HG02885 (cell line): ENCODE data around the gene MAP4K3.
A peak's percentile ranks its signal among the peaks of the same experiment; 100 is the strongest.
"Not testable (repeated sequence)": the region's sequence is repeated elsewhere in the genome, so short reads cannot be mapped to it uniquely, and the experiment has no call there.

Experiments used
- ATAC-seq: cut with Tn5 transposase; IDR thresholded peaks from one replicate; pipeline ENCODE4 v1.9.1; 2021; ENCODE audit warnings: mild to moderate bottlenecking; ENCODE audit not compliant: unreplicated experiment, poor library complexity

Gene MAP4K3

DNA sequence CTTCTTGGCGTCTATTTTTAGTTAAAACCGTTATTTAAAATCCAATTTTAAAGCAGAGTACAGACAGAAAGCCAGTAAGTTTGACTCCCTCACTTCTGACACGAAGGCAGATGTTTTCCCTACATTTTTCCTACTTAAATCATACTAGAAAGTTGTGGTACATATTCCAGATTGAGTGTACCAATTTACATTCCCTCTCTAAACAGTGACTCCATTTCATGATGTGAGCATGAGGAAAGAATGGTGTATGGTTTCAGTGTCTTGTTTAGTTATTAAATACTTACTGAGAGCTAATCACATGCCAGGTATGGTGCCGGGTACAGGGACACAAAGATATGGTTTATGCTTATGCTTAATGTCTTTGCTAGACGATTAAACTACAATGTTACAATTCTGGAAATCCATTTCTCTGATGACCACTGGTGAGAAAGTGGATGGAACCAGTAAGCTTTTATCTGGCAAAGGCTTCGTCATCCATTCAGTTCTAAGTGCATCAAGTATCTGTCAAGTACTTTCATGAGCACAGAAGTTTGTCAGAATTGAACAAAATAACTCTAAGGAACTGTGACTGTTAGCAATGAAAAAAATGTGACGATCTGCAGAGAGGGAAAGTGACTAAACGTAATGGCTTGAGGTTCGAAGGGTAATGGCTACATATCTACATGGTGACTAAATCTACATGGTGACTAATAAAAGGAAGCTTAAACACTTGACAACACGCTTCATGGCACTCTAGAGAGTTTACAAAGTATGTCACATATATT is 25.7 kb downstream of the MAP4K3 start:
- no peak for ATAC-seq

DNA sequence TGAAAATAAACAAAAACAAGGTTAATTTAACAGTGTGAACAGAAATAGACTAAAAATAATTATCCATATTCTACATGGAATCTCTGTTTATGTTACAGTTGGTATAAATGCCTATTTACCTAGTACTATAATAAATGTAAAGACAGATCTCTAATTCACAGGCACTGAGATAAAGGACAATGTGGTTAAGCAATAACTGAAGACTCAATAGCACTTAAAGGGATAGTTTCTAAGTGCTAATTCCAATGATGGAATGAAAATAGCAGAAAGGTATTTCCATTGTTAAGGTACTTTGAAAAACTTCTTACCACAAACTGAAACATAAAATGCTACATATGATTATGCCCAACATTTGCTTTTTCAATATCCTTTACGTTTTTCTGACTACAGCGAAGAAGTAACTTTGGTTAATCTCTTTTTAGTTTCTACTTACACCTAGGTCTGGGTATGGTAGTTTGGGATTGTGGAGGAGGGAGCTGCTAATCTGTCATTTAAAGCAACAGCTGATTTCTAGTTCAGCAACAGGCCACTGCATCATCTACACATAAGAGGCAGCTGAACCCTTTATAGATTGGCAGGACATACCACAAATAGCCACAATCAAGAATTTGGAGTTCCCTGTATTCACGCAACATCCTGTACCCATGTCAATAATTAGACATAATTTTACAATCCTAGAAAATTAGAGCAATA is 27.2 kb downstream of the MAP4K3 start:
- ATAC-seq = no peak

DNA sequence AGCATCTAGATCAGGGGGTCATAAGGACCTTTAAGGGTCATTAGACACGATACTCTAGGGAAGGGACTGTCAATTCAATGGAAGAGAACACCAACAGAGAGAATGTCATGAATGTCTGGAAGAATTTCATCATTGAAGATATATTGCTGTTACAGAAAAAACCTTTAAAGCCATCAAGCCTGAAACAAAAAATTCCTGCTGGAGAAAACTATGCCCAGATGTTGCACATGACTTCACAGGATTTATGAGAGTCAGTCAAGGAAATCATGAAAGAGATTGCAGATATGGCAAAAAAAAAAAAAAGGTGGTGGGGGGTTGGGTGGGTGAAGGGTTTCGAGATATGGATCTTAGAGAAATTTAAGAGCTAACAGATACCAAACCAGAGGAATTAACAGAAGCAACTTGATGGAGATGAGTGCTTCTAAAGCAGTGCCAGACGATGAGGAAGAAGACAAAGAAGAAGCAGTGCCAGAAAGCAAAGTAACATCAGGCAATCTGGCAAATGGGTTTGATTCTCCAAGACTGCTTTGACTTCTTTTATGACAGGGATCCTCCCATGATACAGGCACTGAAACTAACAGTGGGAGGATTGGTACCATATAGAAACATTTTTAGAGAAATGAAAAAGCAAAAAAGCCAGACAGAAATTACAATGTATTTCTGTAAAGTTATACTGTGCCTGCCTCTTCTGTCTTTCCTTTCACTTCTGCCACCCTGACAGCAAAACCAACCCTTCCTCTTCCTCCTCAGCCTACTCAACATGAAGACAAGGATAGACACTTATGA is 28.5 kb downstream of the MAP4K3 start:
- ATAC-seq = peak; percentile 64

DNA sequence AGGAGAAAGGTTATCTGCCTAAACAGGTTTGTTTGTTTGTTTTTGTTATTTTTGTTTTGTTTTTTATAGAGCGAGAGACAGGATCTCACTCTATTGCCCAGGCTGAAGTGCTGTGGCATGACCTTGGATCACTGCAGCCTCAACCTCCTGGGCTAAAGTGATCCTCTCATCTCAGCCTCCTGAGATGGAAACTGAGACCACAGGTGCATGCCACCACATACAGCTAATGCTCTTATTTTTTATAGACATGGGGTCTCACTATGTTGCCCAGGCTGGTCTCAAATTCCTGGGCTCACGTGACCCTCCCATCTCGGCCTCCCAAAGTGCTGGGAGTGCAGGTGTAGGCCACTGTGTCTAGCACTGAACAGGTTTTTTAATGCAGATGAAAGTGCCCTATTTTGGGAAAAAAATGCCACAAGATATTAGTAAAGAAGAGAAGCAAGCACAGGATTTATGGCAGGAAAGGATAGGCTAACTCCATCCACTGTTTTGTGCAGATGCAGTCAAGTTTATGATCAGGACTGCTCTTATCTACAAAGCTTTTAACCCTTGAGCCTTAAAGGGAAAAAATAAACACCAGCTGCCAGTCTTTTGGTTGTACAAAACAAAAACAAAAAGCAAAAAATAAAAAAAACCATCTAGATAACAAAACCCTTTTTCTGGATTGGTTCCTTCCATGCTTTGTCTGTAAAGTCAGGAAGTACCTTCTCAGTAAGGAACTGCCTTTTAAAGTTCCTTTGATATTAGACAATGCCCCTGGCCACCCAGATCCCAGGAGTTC is 29.4 kb downstream of the MAP4K3 start:
- no peak for ATAC-seq

DNA sequence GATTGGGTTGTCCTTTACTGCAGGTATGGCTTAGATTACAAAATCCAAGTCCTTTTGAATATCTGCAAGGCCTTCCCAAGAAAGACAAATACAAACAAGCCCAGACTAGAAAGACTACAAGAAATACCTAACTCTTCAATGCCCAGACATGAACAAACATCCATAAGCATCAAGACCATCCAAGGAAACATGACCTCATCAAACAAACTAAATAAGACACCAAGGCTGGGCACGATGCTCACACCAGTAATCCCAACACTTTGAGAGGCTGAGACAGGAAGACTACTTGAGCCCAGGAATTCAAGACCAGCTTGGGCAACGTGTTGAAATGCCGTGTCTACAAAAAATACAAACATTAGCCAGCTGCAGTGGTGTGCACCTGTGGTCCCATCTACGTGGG is 31.7 kb downstream of the MAP4K3 start:
- no peak for ATAC-seq

DNA sequence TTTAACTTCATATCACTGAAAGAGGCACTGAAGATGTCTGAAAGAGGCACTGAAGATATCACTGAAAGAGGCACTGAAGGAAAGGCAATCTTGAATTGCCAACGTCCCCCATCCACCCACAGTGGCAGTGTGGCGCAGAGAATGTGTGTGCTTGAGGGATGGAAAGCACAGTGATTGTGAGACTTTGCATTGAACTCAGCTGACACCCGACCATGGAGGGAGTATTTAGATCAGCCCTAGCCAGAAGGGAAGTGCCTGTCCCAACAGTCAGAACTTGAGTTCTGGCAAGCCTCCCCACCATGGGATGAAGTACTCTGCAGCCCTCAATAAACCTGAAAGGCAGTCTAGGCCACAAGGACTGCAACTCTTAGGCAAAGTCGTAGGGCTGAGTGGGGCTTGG is 33.8 kb downstream of the MAP4K3 start:
- peak; percentile 67 for ATAC-seq

DNA sequence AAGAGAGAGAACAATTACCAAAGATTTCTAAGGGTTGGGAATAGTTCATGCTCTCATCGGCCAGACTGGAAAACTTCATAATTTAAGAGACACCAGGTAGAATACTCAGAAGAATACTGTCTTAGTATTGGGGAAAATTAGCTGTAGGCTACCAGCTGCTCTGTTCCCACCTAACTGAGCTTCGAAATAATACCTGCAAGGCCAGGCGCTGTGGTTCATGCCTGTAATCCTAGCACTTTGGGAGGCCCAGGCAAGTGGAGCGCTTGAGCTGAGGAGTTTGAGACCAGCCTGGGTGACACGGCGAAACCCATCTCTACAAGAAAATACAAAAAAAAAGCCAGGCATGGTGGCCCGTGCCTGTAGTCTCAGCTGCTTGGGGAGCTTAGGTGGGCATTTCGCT is 35.8 kb downstream of the MAP4K3 start:
- no peak for ATAC-seq

DNA sequence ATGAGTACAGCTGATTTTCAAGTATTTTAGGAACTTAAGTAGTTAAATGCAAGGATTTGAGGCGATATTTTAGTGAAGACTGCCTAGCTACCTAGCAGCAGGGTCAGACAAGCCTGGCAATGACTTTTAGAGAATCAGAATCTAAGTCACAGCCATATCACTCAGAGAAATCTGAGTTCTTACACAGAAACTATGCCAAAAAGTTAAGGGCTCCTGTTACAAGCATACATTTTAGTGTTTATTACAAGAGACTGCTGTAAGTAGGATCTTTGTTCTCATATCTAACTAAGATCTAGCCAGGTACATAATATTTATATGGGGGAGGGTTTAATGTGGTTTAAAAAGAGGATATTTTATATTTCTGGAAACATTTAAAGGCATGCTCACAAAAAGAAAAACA is 37.5 kb downstream of the MAP4K3 start:
- ATAC-seq = no peak

DNA sequence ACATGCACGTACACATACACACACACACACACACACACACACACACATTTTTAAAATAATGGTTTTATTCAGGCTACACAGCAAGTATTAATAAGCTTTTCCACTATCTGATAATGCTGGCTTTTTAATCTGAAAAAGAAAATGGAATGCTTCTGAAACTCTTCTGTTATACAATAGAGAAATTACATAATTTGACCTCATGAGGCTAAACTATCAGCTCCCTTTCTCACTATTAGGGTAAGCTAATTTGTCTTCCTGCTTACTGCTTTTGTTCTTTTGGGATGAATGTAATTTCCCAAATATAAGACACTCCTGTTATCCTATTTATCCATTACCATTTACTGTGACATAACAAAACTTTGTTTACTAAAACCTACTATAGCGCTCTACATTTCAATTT is 41.8 kb downstream of the MAP4K3 start:
- no peak for ATAC-seq

DNA sequence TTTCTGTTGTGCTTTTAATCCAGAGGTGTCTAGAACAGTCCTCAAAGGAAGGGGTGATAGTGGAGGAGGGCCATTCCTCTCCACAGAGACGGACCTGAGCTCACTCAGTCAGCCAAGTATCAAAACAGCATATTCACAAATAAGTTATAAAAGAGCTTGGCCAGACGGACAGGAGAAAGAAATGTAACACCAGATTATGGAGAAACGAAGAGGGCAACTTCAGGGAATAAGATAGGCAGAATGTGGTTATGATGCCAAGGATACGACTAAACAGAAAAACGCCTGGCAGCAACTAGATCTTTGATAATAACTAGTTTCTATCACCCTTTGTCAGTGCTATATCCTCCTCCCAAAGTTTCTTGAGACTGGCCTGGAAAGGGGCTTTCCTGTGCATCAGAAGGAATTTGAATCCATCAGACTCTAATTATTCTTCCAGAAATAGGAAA is 42.5 kb downstream of the MAP4K3 start:
- no peak for ATAC-seq

DNA sequence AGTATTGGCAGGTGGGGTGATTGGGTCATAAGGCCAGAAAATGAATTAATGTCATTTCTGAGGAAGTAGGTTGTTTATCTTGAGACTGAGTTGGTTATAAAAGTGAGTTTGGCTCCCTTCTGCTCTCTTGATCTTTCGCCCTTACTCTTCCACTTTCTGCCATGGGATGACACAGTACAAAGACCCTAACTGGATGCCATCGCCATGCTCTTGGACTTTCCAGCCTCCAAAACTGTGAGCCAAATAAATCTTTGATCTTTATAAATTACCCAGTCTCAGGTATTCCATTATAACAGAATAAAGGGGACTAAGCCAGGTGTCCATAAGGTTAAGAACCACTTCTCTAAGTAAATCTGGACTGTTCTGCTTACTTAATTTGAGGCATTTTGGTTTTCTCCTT is 44.4 kb downstream of the MAP4K3 start:
- ATAC-seq = no peak

DNA sequence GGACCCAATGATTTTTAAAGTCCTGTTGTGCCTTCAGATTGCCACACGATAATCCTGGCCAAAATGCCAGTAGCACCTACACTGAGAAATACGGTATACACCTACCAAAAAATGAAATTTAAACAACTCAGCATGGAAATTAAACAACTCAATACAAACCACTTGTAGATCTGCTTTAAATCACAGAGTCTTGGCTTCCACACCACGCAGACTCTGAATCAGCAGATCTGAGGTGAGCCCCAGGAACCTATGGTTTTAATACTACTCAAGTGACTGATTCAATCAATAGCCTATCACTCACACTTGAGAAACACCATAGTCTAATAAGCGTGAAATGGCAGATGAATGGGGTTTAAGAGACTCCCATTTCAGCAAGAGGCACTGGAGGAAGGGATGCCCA is 46.9 kb downstream of the MAP4K3 start:
- ATAC-seq = no peak

DNA sequence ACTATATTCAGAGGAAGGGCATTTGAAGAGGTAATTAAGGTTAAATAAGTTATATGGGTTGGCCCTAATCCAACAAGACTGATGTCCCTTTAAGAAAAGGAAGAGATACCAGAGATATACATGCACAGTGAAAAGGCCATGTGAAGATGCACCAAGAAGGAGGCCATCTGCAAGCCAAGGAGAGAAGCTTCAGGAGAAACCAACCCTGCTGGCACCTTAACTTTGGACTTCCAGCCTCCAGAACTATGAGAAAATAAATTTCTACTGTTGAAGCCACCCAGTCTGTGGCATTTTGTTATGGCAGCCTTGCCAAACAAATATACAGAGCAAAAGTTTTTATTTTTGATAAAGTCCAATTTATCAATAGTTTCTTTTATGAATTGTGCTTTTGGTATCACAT is 51.0 kb downstream of the MAP4K3 start:
- ATAC-seq = no peak

DNA sequence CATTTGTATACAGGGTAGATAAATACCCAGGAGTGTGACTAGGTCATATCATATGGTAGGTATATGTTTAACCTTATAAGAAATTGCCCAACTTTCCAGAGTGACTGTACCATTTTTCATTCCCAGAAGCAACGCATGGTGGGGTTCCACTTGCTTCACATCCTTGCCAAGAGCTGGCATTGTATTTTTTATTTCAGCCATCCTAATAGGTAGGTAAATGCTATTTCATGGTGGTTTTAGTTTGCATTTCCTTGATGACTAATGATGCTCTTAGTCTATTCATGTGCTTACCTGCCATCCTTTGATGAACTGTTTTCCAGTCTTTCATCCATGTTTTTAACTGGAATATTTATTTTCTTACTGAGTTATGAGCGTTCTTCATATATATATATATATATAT is 51.9 kb downstream of the MAP4K3 start:
- no peak for ATAC-seq

DNA sequence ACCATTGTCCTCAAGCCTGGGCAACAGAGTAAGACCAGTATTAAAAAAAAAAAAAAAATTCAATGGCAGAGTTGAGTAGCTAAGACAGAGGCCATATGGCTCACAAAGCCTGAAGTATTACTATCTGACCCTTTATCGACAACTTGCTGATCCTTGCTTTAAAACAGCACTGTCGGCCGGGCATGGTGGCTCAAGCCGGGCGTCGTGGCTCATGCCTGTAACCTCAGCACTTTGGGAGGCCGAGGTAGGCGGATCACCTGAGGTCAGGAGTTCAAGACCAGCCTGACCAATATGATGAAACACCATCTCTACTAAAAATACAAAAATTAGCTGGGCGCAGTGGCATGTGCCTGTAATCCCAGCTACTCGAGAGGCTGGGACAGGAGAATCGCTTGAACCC is 53.0 kb downstream of the MAP4K3 start:
- ATAC-seq = not testable (repeated sequence)

DNA sequence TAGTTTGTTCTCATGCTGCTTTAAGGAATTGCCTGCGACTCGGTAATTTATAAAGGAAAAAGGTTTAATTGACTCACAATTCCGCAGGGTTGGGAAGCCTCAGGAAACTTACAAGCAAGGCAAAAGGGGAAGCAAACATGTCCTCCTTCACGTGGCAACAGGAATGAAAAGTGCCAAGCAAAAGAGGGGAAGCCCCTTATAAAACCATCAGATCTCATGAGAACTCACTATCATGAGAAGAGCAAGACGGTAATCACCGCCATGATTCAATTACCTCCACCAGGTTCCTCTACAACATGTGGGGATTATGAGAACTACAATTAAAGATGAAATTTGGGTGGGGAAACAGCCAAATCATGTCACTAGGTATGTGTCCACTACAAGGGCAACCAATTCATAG is 53.9 kb downstream of the MAP4K3 start:
- no peak for ATAC-seq

DNA sequence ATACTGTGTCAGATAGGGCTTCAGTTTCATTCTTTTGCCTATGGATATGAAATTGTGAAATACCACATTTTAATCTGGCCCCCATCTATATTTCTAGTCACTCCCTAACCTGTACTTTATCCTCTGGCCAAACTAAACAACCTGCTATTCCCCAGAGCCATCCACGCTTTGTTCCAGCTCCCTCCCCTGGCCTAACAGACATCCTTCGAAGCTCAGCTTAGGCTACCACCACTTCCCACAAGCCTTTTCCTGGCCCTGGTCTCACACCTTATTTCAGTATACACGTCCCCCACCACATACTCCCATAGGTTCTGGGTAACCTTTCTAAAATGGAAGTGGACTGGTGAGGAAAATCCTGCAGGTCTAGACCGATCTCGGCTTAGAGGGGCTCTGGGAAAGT is 55.4 kb downstream of the MAP4K3 start:
- ATAC-seq = no peak

DNA sequence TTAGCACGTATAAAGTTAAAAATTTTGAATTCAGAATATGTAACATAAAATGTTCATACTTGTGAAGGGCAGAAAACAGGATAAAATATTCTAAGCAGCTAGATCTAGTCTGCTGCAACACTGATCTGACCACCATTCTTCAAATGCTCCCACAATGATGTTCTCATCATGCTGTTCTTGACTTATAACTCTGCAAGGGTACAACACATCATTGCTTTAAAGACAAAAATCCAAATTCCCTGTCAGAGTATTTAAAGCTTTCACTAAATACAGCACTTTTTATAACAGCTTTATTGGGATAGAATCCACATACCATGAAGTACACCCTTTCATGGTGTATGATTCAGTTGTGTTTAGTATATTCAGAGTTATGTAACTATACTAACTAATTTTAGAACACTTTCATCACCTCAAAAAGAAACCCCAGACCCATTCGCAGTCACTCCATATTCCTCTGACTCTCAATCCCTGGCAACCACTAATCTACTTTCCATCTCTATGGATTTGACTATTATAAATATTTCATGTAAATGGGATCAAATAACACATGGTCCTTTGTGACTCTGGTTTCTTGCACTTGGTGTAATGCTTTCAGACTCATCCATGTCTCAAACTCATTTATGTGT is 56.4 kb downstream of the MAP4K3 start:
- ATAC-seq = no peak

DNA sequence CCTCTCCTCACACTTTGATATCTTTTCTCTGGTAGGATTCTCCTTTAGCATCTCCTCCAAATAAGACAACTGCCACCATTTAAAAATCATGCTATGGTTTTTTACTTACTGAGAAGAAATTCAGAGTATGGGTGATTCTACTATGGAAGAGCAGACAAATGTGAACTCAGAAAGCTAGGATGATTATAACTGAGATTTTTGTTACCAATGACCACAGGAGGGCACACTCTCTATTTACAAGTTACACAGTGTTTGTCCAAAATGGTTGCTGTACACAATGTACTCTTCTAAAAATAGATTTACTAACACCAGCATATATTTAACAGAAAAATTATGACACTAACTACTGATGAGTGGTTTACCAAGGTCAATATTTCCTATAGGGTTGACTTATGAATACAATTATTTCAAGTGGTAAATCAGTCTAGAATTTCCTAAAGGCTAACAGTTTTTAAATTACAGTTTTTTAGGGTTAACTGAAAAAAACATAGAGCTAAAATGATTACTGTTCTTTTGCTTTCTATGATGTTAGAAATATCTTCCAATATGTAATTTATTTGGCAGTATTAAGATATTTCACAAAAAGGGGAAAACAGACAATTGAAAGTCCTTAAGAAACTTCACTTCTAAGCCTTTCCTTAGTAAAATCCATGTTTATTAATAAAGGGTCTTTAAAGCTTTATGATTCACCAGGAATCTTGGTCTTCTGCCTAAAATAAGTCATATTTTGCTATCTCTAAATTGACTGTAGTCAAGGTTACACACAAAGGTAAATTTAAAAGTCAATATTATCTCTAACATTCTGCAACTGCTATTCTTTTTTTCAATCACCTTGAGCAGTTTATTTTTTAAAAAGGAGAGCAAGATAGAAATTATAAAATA is 57.2 kb downstream of the MAP4K3 start:
- peak; percentile 76 for ATAC-seq
